Measurements from ENCODE around the gene TTLL11.

Gene TTLL11

GRCh38 chr9:121921444-121921843, 171.7 kb downstream of the TTLL11 start:
- H3K4me3 ChIP-seq (ENCODE audit: control insufficient read depth, low read depth, low read length): no peak overlapping the region

DNA sequence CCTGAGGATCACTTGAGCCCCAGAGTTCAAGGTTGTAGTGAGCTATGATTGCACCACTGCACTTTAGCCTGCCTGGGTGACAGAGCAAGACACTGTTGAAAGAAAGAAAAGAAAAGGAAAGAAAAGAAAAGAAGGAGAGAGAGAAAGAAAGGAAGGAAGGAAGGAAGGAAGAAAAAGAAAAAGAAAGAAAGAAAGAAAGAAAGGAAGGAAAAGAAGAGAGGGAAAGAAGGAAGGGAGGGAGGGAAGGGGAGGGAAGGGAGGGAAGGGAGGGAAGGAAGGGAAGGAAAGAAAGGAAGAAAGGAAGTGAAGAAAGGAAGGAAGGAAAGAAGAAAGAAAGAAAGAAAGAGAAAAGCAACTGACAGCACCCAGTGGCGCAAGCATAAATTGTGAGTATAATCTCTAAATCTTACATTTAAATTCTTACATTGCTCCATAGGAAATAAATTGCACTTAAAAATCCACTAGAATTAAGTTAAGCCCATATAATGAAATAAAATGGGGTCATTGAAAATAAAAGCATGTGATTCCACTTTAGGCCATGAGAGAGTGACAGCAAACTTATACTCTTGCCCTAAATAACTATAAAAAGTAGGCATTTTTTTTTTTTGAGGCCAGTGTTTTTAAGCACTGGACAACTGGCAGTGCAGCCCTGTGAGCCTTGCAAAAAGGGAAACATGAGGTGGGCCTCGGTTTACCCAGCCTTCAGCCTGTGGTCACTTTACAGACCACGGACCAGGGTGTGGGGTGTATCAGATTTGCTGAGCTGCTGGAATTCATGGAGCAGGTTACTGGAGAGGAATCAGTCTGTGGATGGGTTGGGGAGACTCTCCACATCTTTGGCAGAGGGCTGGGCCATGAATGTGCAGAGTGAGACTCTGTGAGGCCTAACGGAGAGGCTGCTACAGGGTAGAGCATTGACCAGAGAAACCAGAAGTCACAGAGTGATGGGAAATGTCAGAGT, 175.5 kb downstream of the TTLL11 start:
- TF ChIP-seq, protein P1, sequence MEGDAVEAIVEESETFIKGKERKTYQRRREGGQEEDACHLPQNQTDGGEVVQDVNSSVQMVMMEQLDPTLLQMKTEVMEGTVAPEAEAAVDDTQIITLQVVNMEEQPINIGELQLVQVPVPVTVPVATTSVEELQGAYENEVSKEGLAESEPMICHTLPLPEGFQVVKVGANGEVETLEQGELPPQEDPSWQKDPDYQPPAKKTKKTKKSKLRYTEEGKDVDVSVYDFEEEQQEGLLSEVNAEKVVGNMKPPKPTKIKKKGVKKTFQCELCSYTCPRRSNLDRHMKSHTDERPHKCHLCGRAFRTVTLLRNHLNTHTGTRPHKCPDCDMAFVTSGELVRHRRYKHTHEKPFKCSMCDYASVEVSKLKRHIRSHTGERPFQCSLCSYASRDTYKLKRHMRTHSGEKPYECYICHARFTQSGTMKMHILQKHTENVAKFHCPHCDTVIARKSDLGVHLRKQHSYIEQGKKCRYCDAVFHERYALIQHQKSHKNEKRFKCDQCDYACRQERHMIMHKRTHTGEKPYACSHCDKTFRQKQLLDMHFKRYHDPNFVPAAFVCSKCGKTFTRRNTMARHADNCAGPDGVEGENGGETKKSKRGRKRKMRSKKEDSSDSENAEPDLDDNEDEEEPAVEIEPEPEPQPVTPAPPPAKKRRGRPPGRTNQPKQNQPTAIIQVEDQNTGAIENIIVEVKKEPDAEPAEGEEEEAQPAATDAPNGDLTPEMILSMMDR (conservative IDR thresholded peaks at IDR 0.05; ENCODE audit: control insufficient read depth, insufficient read depth, low read depth, low read length): no peak
- DNase-seq (ENCODE audit: low read depth): no peak
- no peak overlapping the region for H3K4me3 ChIP-seq (ENCODE audit: control insufficient read depth, low read depth, low read length)

More at GRCh38 chr9:121921444-121921843, 171.7 kb downstream of the TTLL11 start:
- TF ChIP-seq, protein P1 (conservative IDR thresholded peaks at IDR 0.05; ENCODE audit: control insufficient read depth, insufficient read depth, low read depth, low read length): no peak
- no peak for DNase-seq (ENCODE audit: low read depth)

DNA sequence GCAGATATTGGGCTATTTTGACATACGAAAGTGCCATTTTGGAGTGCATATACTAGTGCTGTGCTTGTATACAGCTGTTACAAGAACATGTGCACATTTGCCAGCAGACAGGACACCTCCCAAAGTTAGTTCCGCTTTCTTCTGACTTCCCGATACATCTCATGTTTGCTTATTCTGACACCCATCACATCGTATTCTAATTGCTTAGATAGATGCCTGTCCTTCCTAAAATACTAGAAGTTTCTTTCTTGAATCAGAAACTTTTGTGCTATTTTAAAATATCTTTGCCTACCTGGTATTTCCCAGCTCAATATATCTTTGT, 177.8 kb downstream of the TTLL11 start:
- DNase-seq (ENCODE audit: low read depth): no peak
- TF ChIP-seq, protein P1 (conservative IDR thresholded peaks at IDR 0.05; ENCODE audit: control insufficient read depth, insufficient read depth, low read depth, low read length): no peak
- H3K4me3 ChIP-seq (ENCODE audit: control insufficient read depth, low read depth, low read length): no peak overlapping the region

- H3K4me3 ChIP-seq (ENCODE audit: control insufficient read depth, low read depth, low read length): no peak overlapping the region
- no peak for DNase-seq (ENCODE audit: low read depth)
- TF ChIP-seq, protein P1 (conservative IDR thresholded peaks at IDR 0.05; ENCODE audit: control insufficient read depth, insufficient read depth, low read depth, low read length): no peak
These were observed 178.4 kb downstream of the TTLL11 start for GRCh38 chr9:121914604-121915303.

- H3K4me3 ChIP-seq (ENCODE audit: control insufficient read depth, low read depth, low read length): no peak overlapping the region
- TF ChIP-seq, protein P1 (conservative IDR thresholded peaks at IDR 0.05; ENCODE audit: control insufficient read depth, insufficient read depth, low read depth, low read length): no peak
- DNase-seq (ENCODE audit: low read depth): no peak
These were observed 179.0 kb downstream of the TTLL11 start for GRCh38 chr9:121914017-121914595.

DNA sequence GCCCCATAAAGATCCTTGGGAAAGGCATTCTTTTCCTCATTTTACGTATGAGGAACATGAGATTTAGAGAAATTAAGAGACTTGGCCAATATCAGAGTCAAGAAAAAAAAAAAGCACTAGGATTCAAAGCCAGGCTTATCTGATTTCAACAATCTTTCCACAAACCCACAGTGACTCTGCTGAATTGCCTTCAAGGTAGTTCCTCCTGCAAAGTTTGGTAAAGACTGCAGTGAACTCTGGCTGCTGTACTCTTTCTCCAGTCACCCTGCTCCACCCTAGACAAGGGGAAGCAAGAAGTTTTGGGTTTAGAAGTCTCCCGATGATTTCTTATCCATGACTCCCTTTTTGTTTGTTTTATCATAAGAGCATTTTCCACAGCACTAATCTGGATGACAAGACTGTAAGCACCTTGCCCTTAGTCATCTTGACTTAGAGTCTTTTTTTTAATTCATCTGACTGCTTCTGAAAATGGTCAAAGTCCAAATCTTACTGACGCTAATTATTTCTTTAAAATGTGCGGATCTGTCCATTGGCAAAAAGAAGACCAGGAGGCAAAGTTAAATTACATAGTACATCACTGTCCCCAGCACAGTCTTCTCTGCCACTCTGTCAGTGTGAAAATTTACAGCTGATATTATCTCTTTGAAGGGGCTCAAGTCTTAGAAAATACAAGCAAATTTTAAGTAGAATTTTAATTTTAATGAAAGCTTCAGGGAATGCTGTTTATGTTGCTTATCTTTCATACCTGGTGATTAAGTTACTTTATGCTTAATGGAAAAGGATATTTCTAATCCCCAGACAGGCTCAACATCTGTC, 180.1 kb downstream of the TTLL11 start:
- TF ChIP-seq, protein P1 (conservative IDR thresholded peaks at IDR 0.05; ENCODE audit: control insufficient read depth, insufficient read depth, low read depth, low read length): no peak
- no peak overlapping the region for H3K4me3 ChIP-seq (ENCODE audit: control insufficient read depth, low read depth, low read length)
- no peak for DNase-seq (ENCODE audit: low read depth)

Data from fibroblast of mammary gland (primary cell).